ENCODE measurements around the gene ITGB6. TPM values are rescaled to one million over a fixed set of nuclear protein-coding genes. Genes with fewer than 3 reads are reported as not detected.

ITGB6 gene
- total and polyA plus RNA-seq, 2 of the 4 experiments (the other 2 are of a cell fraction): under 0.01 TPM; not detected in 1

DNA sequence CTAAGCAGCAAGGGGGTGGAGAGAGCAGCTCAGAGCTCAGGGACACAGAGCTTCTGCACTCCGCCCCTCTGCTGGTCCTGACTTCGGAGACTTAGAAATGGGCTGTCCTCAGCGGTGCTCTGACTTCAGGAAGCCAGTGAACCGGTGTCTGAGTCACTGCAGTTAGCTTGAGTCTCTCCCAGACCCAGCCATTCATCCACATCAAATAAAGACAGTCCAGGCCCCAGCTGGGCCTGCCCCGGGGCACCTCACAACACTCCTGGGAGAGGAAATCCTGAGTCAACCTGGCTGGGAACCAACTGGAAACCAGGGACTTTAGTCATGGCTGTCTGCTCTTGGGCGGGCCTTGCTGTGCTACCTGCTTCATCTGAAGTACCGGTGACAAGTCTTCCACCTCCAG, 5.4 kb upstream of the ITGB6 start:
- no peak overlapping the region for H3K9ac ChIP-seq (ENCODE audit: low read depth, low read length)
- no peaks in the 10 kb centered on the region for H3K9me3 ChIP-seq (ENCODE audit: control insufficient read depth, insufficient read depth, low read length)
- no TSS peak for BruUV-seq (replicated peaks)
- H2AFZ ChIP-seq (replicated peaks; ENCODE audit: low read length, poor library complexity): peak overlapping the region; percentile 80
- no peaks in the 10 kb centered on the region for H3K36me3 ChIP-seq (ENCODE audit: control insufficient read depth, insufficient read depth, low read length)
- 0 out of 2 replicates have a peak overlapping the region, but pooled peaks have one; percentile 13 for H3K4me2 ChIP-seq (ENCODE audit: low read depth, low read length)
- peak overlapping the region; percentile 85 for H2BK120ac ChIP-seq (ENCODE audit: low read depth, low read length)
- H4K20me1 ChIP-seq (ENCODE audit: insufficient read depth, low read length): no peaks in the 10 kb centered on the region
- ChIA-PET POLR2A (ENCODE audit: unreplicated experiment) (no interaction called here), CTCF (interaction anchor here (0.6 to 1.3 kb wide), 2 partner anchors 94 to 96 kb away, joined by 3 to 6 read pairs; no protein-coding TSS in a partner anchor)
- 0 out of 4 replicates have a peak, but pooled peaks cover 0 to 7% of the 10 kb centered on the region in 2 experiments for H3K79me1 ChIP-seq (ENCODE audit: low read depth in 1 of 2, low read length in 2 of 2)
- H3K4me3 ChIP-seq (ENCODE audit: insufficient read depth, low read depth, low read length): no peak overlapping the region
- peak overlapping the region; percentile 76 for H4K91ac ChIP-seq (ENCODE audit: insufficient read depth, low read depth, low read length)
- H3K18ac ChIP-seq (ENCODE audit: low read depth, low read length): peak overlapping the region; percentile 42
- peaks cover 34% of the 10 kb centered on the region for H3K9me1 ChIP-seq (ENCODE audit: insufficient read depth, low read length)
- WGBS, 2 experiments (ENCODE audit: extremely low coverage in 2 of 2, insufficient read length in 1 of 2): 27% methylated on average over 5 of the region's 7 CpGs; no CpG with 5 or more reads in 1 of the 2 experiments
- H4K5ac ChIP-seq (ENCODE audit: low read depth, low read length): peak overlapping the region; percentile 38; the same call in 1 of the 2 replicates
- H4K8ac ChIP-seq (ENCODE audit: low read depth in 2 of 2, low read length in 2 of 2): peak overlapping the region; percentile 48 to 52; a peak in 3 of 4 replicates
- TF ChIP-seq FOS (IDR thresholded peaks at IDR 0.05; ENCODE audit: low read depth, low read length) (peak; percentile 78), BHLHE40 (IDR thresholded peaks at IDR 0.05; ENCODE audit: low read depth, low read length) (peak; percentile 56), RCOR1 (IDR thresholded peaks at IDR 0.05; ENCODE audit: insufficient replicate concordance, low read length) (peak; percentile 18), CHD1 (IDR thresholded peaks at IDR 0.05; ENCODE audit: low read depth, low read length) (0 out of 2 replicates have a peak, but pooled peaks have one; percentile 68), CEBPB (IDR thresholded peaks at IDR 0.05; ENCODE audit: low read depth, low read length) (no peak), RAD21 (IDR thresholded peaks at IDR 0.05; ENCODE audit: low read length) (peak; percentile 24; the same call in 1 of the 2 replicates), SMC3 (IDR thresholded peaks at IDR 0.05; ENCODE audit: low read depth, low read length) (no peak), NFE2L2 (IDR thresholded peaks at IDR 0.05; ENCODE audit: low read depth, low read length) (peak; percentile 5; the same call in 1 of the 2 replicates), RFX5 (IDR thresholded peaks at IDR 0.05; ENCODE audit: low read depth, low read length) (no peak)
- TF ChIP-seq, protein P1, sequence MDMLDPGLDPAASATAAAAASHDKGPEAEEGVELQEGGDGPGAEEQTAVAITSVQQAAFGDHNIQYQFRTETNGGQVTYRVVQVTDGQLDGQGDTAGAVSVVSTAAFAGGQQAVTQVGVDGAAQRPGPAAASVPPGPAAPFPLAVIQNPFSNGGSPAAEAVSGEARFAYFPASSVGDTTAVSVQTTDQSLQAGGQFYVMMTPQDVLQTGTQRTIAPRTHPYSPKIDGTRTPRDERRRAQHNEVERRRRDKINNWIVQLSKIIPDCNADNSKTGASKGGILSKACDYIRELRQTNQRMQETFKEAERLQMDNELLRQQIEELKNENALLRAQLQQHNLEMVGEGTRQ (IDR thresholded peaks at IDR 0.05; ENCODE audit: low read depth, low read length): no peak
- H2BK5ac ChIP-seq (ENCODE audit: low read depth, low read length, poor library complexity, severe bottlenecking): peak overlapping the region; percentile 68
- peak overlapping the region; percentile 59 for H2AK5ac ChIP-seq (ENCODE audit: low read depth, low read length)
- H2BK15ac ChIP-seq (ENCODE audit: low read depth, low read length): peak overlapping the region; percentile 67; the same call in 2 of the 3 replicates
- H3K23ac ChIP-seq (ENCODE audit: low read depth, low read length): peak overlapping the region; percentile 23; the same call in 1 of the 2 replicates
- H3K27ac ChIP-seq (ENCODE audit: insufficient read depth, low read length): 0 out of 2 replicates have a peak overlapping the region, but pooled peaks have one; percentile 6
- H3K27me3 ChIP-seq (ENCODE audit: control insufficient read depth, insufficient read depth, low read length): no peaks in the 10 kb centered on the region
- dilution Hi-C loops (cut with HindIII; ENCODE audit: low sequenced_read_pairs, unreplicated experiment) (no loop called here), in situ Hi-C loops (cut with MboI; ENCODE audit: low sequenced_read_pairs) (no loop called here), intact Hi-C loops (cut with micrococcal nuclease) (no loop called here)
- peak overlapping the region; percentile 72 for H3K14ac ChIP-seq (replicated peaks; ENCODE audit: low read depth, low read length)
- peak; percentile 97 for DNase-seq
- peak overlapping the region; percentile 78 for H3K4ac ChIP-seq (ENCODE audit: low read depth, low read length)
- peak overlapping the region; percentile 36; the same call in 1 of the 2 replicates for H3K56ac ChIP-seq (ENCODE audit: extremely low read depth, insufficient read depth, low read length)
- peaks cover 34% of the 10 kb centered on the region for H3K4me1 ChIP-seq (ENCODE audit: control insufficient read depth, insufficient read depth, low read length)
- peak overlapping the region; percentile 89 for H2BK20ac ChIP-seq (ENCODE audit: low read depth, low read length)
- peak overlapping the region; percentile 29 for H2AK9ac ChIP-seq (replicated peaks; ENCODE audit: low read depth, low read length, poor library complexity)
- peak; percentile 60 for ATAC-seq (ENCODE audit: low read depth)
